ENCODE results near the gene LONRF3.

LONRF3 gene

GRCh38 chrX:118974088-118974907 lies at the start of gene LONRF3:
Gene LONRF3, plus strand, starts transcription at chrX:118974618. Its CDS starts 163 bp downstream, at chrX:118974781.
- DNase-seq: peak; percentile 32 to 56

GRCh38 chrX:118928151-118928550 lies 46.3 kb upstream of the LONRF3 start:
- no peak for DNase-seq

- no peak for DNase-seq
Measured at GRCh38 chrX:118935352-118935751, 39.1 kb upstream of the LONRF3 start.

- DNase-seq: no peak
Measured at GRCh38 chrX:118941147-118941546, 33.3 kb upstream of the LONRF3 start.

- no peak for DNase-seq
Measured at GRCh38 chrX:118943102-118943501, 31.3 kb upstream of the LONRF3 start.

- DNase-seq: no peak
Measured at GRCh38 chrX:118945921-118946320, 28.5 kb upstream of the LONRF3 start.

GRCh38 chrX:118948270-118948669 lies 26.1 kb upstream of the LONRF3 start:
- no peak for DNase-seq

- DNase-seq: no peak
Measured at GRCh38 chrX:118961866-118962560, 12.4 kb upstream of the LONRF3 start.

GRCh38 chrX:118963159-118963558 lies 11.3 kb upstream of the LONRF3 start:
- DNase-seq: no peak

- no peak for DNase-seq
Measured at GRCh38 chrX:118964252-118964651, 10.2 kb upstream of the LONRF3 start.

GRCh38 chrX:118965395-118965794 lies 9.0 kb upstream of the LONRF3 start:
- DNase-seq: no peak

- no peak for DNase-seq
Measured at GRCh38 chrX:118968031-118968430, 6.4 kb upstream of the LONRF3 start.

GRCh38 chrX:118971552-118971951 lies 2.9 kb upstream of the LONRF3 start:
- no peak for DNase-seq

- DNase-seq: no peak
Measured at GRCh38 chrX:118973389-118974087, 880 bp upstream of the LONRF3 start.

GRCh38 chrX:118974908-118975671 lies 672 bp downstream of the LONRF3 start:
- DNase-seq: no peak

GRCh38 chrX:118975831-118976598 lies 1.6 kb downstream of the LONRF3 start:
- DNase-seq: no peak

- no peak for DNase-seq
Measured at GRCh38 chrX:118976599-118977340, 2.4 kb downstream of the LONRF3 start.

GRCh38 chrX:118977424-118977823 lies 3.0 kb downstream of the LONRF3 start:
- DNase-seq: no peak

- no peak for DNase-seq
Measured at GRCh38 chrX:118978451-118978850, 4.0 kb downstream of the LONRF3 start.

GRCh38 chrX:118980761-118981160 lies 6.3 kb downstream of the LONRF3 start:
- DNase-seq: no peak

GRCh38 chrX:118983513-118983912 lies 9.1 kb downstream of the LONRF3 start:
- no peak for DNase-seq

Data from cerebellar nuclear complex (tissue), 1 donor.